Epithelial cell of esophagus (primary cell): Measurements from ENCODE around the gene KCNJ14.
A peak's percentile ranks its signal among the peaks of the same experiment; 100 is the strongest.

Source experiments
- DNase-seq: peaks from one replicate; pipeline ENCODE4 v3.0.0; 2010; ENCODE audit warnings: low read depth
- H3K4me3 ChIP-seq: 2 replicates; pipeline ENCODE4 v1.5.1; 2011; ENCODE audit warnings: mild to moderate bottlenecking, low read length, control low read depth
- TF ChIP-seq, protein P1 (sequence below): IDR thresholded peaks from 2 replicates; pipeline ENCODE4 v1.5.1; 2011; ENCODE audit warnings: low read depth, mild to moderate bottlenecking, low read length, control low read depth, inconsistent platforms; ENCODE audit not compliant: insufficient read depth; ENCODE audit errors: missing control alignments

KCNJ14 gene

GRCh38 chr19:48452289-48453190 lies 2.8 kb upstream of the KCNJ14 start:
- DNase-seq, result peak; percentile 32
- H3K4me3 ChIP-seq, result no peak overlapping the region
- TF ChIP-seq, protein P1, sequence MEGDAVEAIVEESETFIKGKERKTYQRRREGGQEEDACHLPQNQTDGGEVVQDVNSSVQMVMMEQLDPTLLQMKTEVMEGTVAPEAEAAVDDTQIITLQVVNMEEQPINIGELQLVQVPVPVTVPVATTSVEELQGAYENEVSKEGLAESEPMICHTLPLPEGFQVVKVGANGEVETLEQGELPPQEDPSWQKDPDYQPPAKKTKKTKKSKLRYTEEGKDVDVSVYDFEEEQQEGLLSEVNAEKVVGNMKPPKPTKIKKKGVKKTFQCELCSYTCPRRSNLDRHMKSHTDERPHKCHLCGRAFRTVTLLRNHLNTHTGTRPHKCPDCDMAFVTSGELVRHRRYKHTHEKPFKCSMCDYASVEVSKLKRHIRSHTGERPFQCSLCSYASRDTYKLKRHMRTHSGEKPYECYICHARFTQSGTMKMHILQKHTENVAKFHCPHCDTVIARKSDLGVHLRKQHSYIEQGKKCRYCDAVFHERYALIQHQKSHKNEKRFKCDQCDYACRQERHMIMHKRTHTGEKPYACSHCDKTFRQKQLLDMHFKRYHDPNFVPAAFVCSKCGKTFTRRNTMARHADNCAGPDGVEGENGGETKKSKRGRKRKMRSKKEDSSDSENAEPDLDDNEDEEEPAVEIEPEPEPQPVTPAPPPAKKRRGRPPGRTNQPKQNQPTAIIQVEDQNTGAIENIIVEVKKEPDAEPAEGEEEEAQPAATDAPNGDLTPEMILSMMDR, result no peak

- DNase-seq, result no peak
- TF ChIP-seq, protein P1, result no peak
- H3K4me3 ChIP-seq, result no peak overlapping the region
Measured at GRCh38 chr19:48454150-48454730, 1.1 kb upstream of the KCNJ14 start.

- no peak overlapping the region for H3K4me3 ChIP-seq
- TF ChIP-seq, protein P1, result no peak
- no peak for DNase-seq
Measured at GRCh38 chr19:48455908-48456562, 661 bp downstream of the KCNJ14 start.

DNA sequence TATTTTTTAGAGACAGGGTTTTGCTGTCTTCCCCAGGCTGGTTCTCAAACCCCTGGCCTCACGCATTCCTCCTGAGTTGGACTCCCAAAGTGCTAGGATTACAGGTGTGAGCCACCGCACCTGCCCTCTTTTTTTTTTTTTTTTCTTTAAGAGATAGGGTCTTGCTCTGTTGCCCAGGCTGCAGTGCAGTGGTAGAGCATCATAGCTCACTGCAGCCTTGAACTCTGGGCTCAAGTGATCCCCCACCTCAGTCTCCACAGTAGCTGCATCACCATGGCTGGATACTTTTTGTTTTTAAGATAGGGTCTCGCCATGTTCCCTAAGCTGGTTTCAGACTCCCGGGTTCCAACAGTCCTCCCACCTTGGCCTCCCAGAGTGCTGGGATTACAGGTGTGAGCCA lies 1.5 kb downstream of the KCNJ14 start:
- TF ChIP-seq, protein P1, result no peak
- DNase-seq, result no peak
- no peak overlapping the region for H3K4me3 ChIP-seq

- no peak overlapping the region for H3K4me3 ChIP-seq
- TF ChIP-seq, protein P1, result no peak
- no peak for DNase-seq
Measured at GRCh38 chr19:48458016-48458415, 2.6 kb downstream of the KCNJ14 start.

- no peak for DNase-seq
- TF ChIP-seq, protein P1, result no peak
- H3K4me3 ChIP-seq, result no peak overlapping the region
Measured at GRCh38 chr19:48461651-48461981, 6.2 kb downstream of the KCNJ14 start.
